Measurements from ENCODE around the gene SYNE3.

SYNE3 gene, protein sequence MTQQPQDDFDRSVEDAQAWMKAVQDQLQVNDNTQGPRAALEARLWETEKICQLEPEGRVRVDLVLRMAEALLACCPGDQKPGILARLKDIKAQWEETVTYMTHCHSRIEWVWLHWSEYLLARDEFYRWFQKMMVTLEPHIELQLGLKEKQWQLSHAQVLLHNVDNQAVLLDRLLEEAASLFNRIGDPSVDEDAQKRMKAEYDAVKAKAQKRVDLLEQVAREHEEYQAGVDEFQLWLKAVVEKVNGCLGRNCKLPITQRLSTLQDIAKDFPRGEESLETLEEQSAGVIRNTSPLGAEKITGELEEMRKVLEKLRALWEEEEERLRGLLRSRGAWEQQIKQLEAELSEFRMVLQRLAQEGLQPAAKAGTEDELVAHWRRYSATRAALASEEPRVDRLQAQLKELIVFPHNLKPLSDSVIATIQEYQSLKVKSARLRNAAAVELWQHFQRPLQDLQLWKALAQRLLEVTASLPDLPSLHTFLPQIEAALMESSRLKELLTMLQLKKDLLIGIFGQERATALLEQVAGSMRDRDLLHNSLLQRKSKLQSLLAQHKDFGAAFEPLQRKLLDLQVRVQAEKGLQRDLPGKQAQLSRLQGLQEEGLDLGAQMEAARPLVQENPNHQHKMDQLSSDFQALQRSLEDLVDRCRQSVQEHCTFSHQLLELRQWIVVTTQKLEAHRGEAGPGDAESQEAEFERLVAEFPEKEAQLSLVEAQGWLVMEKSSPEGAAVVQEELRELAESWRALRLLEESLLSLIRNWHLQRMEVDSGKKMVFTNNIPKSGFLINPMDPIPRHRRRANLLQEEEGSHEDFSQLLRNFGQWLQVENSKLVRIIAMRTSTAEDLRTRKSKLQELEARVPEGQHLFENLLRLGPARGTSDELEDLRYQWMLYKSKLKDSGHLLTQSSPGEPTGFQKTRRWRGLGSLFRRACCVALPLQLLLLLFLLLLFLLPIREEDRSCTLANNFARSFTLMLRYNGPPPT

GRCh38 chr14:95516554-95517181, at the start of gene SYNE3:
Gene SYNE3 (minus strand): TSS chr14:95516650. CDS start chr14:95475821, 40,829 bp downstream.
- DNase-seq (ENCODE audit: low read depth): no peak

DNA sequence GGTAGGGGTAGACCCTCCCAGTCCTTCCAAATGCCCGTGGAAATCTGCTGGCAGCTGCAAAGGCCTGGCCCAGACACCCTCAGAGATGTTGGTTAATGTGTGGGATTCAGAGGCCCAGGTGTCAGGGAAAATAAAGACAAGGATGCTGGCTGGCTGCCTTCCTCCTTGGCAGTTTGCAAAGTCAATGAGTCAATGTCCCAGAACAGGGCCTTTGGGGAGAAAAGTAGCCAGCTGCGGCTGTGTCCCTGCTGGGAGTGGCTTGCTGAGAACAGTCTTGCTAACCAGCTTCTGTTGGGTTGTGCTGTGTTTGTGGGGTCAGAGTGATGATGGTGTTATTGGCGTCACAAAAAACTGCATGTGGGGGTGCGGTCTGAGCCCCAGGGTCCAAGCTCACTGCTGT, 47.6 kb upstream of the SYNE3 start:
- DNase-seq (ENCODE audit: low read depth): no peak

- no peak for DNase-seq (ENCODE audit: low read depth)
These were observed 46.6 kb upstream of the SYNE3 start for GRCh38 chr14:95562892-95563685.

DNA sequence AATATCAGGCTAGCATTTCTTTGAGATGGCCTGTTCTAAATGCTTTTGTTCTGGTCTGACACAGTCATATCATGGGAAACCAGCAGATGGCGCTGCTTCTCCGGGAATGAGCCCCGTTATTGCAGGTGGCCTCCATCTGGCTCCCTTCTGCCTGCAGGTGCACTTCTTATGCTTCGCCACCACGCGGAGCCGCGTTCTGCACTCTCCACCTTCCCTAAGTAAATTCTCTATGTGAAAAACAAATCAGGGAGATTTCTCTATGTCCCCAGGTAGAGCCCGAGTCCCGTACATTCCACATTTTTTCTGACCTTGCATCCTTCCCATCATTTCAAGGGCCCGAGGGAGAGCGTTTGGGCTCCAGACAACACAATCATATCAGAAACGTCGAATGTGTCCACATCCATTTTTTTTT, 44.6 kb upstream of the SYNE3 start:
- DNase-seq (ENCODE audit: low read depth): peak; percentile 61

DNA sequence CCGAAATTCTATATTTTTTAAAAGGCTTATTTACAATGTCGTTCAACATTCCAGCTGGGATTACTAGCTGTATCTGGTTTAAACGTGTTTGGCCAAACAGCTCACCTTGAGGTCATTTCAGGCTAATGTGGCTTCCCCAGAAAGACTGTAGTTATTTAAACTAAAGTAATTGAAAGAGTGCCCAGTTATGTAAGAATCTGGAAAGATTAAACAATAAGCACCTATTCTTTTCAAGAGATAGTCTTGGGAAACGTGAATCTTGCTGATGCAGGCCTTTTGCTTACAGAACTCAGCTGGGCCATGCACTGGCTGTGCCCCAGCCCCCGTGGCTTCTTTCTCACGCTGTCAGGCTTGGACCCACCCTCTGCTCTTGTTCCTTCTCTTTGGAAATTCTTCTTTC, 42.8 kb upstream of the SYNE3 start:
- no peak for DNase-seq (ENCODE audit: low read depth)

- no peak for DNase-seq (ENCODE audit: low read depth)
These were observed 41.4 kb upstream of the SYNE3 start for GRCh38 chr14:95557832-95558231.

DNA sequence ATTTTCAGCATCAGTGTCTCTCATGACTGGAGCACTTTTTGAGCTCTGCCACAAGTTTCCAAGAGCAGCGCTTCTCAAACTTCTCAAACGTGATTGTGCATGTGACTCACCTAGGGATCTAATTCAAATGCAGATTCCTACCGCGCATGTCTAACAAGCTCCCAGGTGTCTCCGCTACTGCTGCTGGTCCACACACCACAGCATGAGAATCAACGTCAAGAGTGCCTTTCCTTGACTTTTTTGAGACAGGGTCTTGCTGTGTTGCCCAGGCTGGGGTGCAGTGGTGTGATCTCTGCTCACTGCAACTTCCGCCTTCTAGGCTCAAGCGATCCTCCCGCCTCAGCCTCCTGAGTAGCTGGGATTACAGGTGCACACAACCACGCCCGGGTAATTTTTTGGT, 40.8 kb upstream of the SYNE3 start:
- no peak for DNase-seq (ENCODE audit: low read depth)

- no peak for DNase-seq (ENCODE audit: low read depth)
These were observed 38.6 kb upstream of the SYNE3 start for GRCh38 chr14:95555053-95555452.

DNA sequence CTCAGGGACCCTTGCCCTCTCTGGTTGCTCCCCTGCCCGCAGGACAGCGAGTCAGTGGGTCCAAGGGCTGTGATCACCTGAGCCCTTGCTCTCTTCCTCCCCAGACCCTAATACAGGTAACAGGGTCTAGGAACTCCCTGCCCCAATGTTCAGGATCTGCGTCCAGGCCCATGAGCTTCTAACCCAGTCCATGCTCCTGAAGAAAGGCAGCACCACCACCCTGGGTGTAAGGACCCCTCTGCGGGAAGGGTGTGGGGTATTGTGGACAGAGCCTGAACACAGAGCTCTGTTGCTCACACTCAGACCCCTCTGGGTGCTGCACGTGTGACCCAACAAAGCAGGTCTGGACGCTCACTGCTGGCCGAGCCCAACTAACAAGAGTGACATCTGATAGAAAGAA, 36.7 kb upstream of the SYNE3 start:
- no peak for DNase-seq (ENCODE audit: low read depth)

- DNase-seq (ENCODE audit: low read depth): no peak
These were observed 35.0 kb upstream of the SYNE3 start for GRCh38 chr14:95551435-95551834.

DNA sequence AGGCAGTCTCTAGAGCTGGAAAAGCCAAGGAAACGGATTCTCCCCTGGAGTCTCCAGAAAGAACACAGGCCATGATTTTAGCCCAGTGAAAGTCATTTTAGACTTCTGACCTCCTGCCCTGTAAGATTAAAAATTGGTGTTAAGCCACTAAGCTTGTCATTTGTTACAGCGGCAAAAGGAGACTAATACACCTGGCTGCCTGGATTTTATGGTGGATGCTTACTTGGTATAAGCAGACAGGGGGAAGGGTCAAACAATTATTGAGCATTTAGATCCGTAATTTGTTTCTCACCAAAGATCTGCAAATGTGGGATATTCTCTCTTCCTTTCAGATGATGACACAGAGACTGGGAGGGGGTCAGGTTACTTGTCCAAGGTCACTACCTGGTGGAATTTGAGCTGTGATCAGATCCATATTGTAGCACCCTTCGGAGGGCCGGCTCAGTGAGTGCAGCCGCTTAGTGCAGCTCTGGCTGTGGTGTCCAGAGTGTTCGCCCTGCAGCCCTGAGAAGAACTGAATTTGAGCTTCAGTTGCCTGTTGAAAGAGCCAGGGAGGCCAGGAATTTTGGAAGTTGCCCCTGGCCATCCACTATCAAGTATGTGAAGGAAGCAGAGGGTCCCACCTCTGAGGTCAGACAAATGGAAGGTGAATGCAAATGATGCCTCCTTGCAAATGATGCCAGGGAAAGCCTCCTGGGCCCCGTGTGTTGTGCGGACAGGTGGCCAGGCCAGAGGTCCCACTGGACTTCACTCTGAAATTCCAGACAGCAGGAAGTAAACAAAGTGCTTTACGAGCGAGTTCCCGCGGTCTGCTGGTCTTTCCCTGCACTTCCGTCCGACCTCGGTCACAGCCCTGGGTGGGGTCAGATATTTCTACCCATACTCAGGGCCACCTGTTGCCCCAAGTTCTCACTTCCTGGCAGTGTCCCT, 33.5 kb upstream of the SYNE3 start:
- no peak for DNase-seq (ENCODE audit: low read depth)

GRCh38 chr14:95548328-95548929, 32.0 kb upstream of the SYNE3 start:
- DNase-seq (ENCODE audit: low read depth): no peak

GRCh38 chr14:95547626-95548327, 31.3 kb upstream of the SYNE3 start:
- DNase-seq (ENCODE audit: low read depth): no peak

DNA sequence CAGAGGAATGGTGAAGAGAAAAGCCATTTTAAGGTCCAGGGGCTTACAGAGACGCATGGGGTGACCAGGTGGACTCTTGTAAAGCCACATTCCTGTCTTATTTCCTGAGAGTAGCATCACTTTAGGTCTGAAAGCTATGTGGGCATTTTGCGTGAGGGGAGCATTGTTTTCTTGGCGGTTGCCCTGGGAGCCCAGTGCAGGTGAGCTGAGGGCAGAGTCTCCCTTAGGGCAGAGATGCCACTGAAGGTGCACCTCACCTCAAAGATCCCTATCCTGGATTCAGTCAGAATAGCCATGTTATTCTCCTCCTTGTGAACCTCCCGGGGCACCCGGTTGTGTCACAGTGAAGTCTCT, 30.8 kb upstream of the SYNE3 start:
- DNase-seq (ENCODE audit: low read depth): no peak

DNA sequence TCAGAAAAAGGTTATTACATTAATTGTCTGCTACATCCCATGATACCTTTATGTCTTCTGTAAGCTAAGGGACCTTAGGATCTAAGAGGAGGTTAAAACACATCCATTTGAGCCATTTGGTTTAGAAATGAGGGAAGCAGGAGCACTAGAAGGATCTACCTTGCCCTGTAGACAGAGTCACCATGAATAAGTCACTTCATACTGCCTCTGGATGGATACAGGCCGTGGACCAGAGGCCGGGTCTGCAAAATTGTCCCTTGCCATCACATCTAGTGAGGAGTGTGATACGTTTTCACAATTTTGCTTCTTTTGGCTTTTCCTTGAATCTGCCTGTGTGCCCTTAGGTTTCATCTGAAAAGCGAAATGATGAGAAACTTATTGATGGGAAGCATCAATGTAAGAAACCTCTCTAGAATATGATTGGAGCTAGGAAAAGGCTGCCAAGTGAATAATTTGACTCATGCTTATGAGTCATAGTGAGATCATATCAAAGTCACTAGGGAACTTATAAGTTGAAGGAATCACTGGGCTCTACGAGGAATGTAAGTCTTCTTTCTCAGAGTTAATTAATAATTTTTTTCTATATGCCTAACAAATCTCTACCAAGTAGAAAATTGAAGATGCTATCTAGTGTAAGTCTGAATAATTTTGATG, 29.2 kb upstream of the SYNE3 start:
- peak; percentile 86 for DNase-seq (ENCODE audit: low read depth)

- DNase-seq (ENCODE audit: low read depth): no peak
These were observed 28.1 kb upstream of the SYNE3 start for GRCh38 chr14:95544588-95544987.

- no peak for DNase-seq (ENCODE audit: low read depth)
These were observed 26.6 kb upstream of the SYNE3 start for GRCh38 chr14:95543021-95543420.

- no peak for DNase-seq (ENCODE audit: low read depth)
These were observed 25.8 kb upstream of the SYNE3 start for GRCh38 chr14:95541932-95542930.
